NCI-H526 treated with DMSO at 0.1 percent for 48 hours (cell line): ENCODE results near the gene RYR2.
"Not testable (repeated sequence)": the region's sequence is repeated elsewhere in the genome, so short reads cannot be mapped to it uniquely, and the experiment has no call there.

ENCODE experiments used
- DNase-seq: peaks from one replicate; lab custom pipeline; 2025; lab: John Stamatoyannopoulos, UW

Gene RYR2

GRCh38 chr1:237084341-237085077 lies 42.5 kb downstream of the RYR2 start:
- no peak for DNase-seq

GRCh38 chr1:237091691-237092090 lies 49.7 kb downstream of the RYR2 start:
- DNase-seq = no peak

- DNase-seq = no peak
Observed at GRCh38 chr1:237093691-237094090, 51.7 kb downstream of the RYR2 start.

GRCh38 chr1:237098541-237098940 lies 56.6 kb downstream of the RYR2 start:
- no peak for DNase-seq

GRCh38 chr1:237103021-237103420 lies 61.0 kb downstream of the RYR2 start:
- no peak for DNase-seq

- no peak for DNase-seq
Observed at GRCh38 chr1:237104096-237104495, 62.1 kb downstream of the RYR2 start.

GRCh38 chr1:237105826-237106225 lies 63.8 kb downstream of the RYR2 start:
- no peak for DNase-seq

- no peak for DNase-seq
Observed at GRCh38 chr1:237108297-237109040, 66.5 kb downstream of the RYR2 start.

GRCh38 chr1:237111807-237112206 lies 69.8 kb downstream of the RYR2 start:
- no peak for DNase-seq

GRCh38 chr1:237112663-237113062 lies 70.7 kb downstream of the RYR2 start:
- no peak for DNase-seq

GRCh38 chr1:237115035-237115434 lies 73.1 kb downstream of the RYR2 start:
- DNase-seq = no peak

- DNase-seq = no peak
Observed at GRCh38 chr1:237119091-237119490, 77.1 kb downstream of the RYR2 start.

GRCh38 chr1:237120683-237121082 lies 78.7 kb downstream of the RYR2 start:
- DNase-seq = no peak

- DNase-seq = no peak
Observed at GRCh38 chr1:237124856-237125462, 83.0 kb downstream of the RYR2 start.

- no peak for DNase-seq
Observed at GRCh38 chr1:237126180-237126579, 84.2 kb downstream of the RYR2 start.

GRCh38 chr1:237127301-237127700 lies 85.3 kb downstream of the RYR2 start:
- not testable (repeated sequence) for DNase-seq

- DNase-seq = no peak
Observed at GRCh38 chr1:237133921-237134320, 91.9 kb downstream of the RYR2 start.

- no peak for DNase-seq
Observed at GRCh38 chr1:237134929-237135328, 92.9 kb downstream of the RYR2 start.

GRCh38 chr1:237138551-237138950 lies 96.6 kb downstream of the RYR2 start:
- no peak for DNase-seq

GRCh38 chr1:237139732-237140131 lies 97.7 kb downstream of the RYR2 start:
- no peak for DNase-seq

- DNase-seq = no peak
Observed at GRCh38 chr1:237140986-237141385, 99.0 kb downstream of the RYR2 start.

- no peak for DNase-seq
Observed at GRCh38 chr1:237141502-237141901, 99.5 kb downstream of the RYR2 start.
